GM21447 (cell line): ENCODE data around the gene BET1L.
"Not testable (repeated sequence)": the region's sequence is repeated elsewhere in the genome, so short reads cannot be mapped to it uniquely, and the experiment has no call there.

Source experiments
- ATAC-seq: cut with Tn5 transposase; IDR thresholded peaks from one replicate; pipeline ENCODE4 v1.9.1; 2021; ENCODE audit not compliant: unreplicated experiment

The BET1L gene

GRCh38 chr11:230431-230830 lies 23.2 kb upstream of the BET1L start:
- ATAC-seq = no peak

- no peak for ATAC-seq
Measured at GRCh38 chr11:227824-228379, 20.7 kb upstream of the BET1L start.

- no peak for ATAC-seq
Measured at GRCh38 chr11:225734-226453, 18.7 kb upstream of the BET1L start.

GRCh38 chr11:224424-224823 lies 17.2 kb upstream of the BET1L start:
- no peak for ATAC-seq

GRCh38 chr11:223884-224283 lies 16.7 kb upstream of the BET1L start:
- ATAC-seq = no peak

- ATAC-seq = no peak
Measured at GRCh38 chr11:223026-223789, 16.0 kb upstream of the BET1L start.

- ATAC-seq = no peak
Measured at GRCh38 chr11:221998-222789, 15.0 kb upstream of the BET1L start.

- no peak for ATAC-seq
Measured at GRCh38 chr11:221539-221938, 14.3 kb upstream of the BET1L start.

- ATAC-seq = not testable (repeated sequence)
Measured at GRCh38 chr11:220641-221215, 13.5 kb upstream of the BET1L start.

GRCh38 chr11:218815-219593 lies 11.8 kb upstream of the BET1L start:
- no peak for ATAC-seq

- ATAC-seq = no peak
Measured at GRCh38 chr11:217704-218103, 10.5 kb upstream of the BET1L start.

- no peak for ATAC-seq
Measured at GRCh38 chr11:216081-216974, 9.1 kb upstream of the BET1L start.

GRCh38 chr11:215581-216037 lies 8.4 kb upstream of the BET1L start:
- no peak for ATAC-seq

- no peak for ATAC-seq
Measured at GRCh38 chr11:214083-214482, 6.9 kb upstream of the BET1L start.

GRCh38 chr11:213111-213510 lies 5.9 kb upstream of the BET1L start:
- no peak for ATAC-seq

- no peak for ATAC-seq
Measured at GRCh38 chr11:212150-213100, 5.2 kb upstream of the BET1L start.

GRCh38 chr11:211741-212140 lies 4.5 kb upstream of the BET1L start:
- no peak for ATAC-seq

- ATAC-seq = no peak
Measured at GRCh38 chr11:211295-211694, 4.1 kb upstream of the BET1L start.
